Fibroblast of villous mesenchyme (primary cell): Measurements from ENCODE around the gene ADGRD1. TPM values are rescaled to one million over a fixed set of nuclear protein-coding genes. Genes with fewer than 3 reads are reported as not detected.

Source experiments
- DNase-seq: peaks from one replicate; pipeline ENCODE4 v3.0.0-alpha.2; 2010; ENCODE audit warnings: low read depth
- H3K4me3 ChIP-seq: 2 replicates; pipeline ENCODE4 v1.5.1; 2011; ENCODE audit warnings: low read depth, mild to moderate bottlenecking, low read length
- CTCF ChIP-seq: IDR thresholded peaks from 2 replicates; pipeline ENCODE4 v1.5.1; 2012; ENCODE audit warnings: low read depth, mild to moderate bottlenecking, low read length; ENCODE audit not compliant: insufficient read depth
- total RNA-seq: library from RNA; depleted of rRNA; stranded (reverse); fragments of >200 nt; gene quantifications from 2 replicates; pipeline ENCODE4 v1.2.3, GENCODE V29; 2012

ADGRD1 gene
- total RNA-seq, 1 donor = under 0.01 TPM

GRCh38 chr12:131105351-131105735 lies 151.6 kb downstream of the ADGRD1 start:
- no peak for DNase-seq
- no peak overlapping the region for H3K4me3 ChIP-seq
- TF ChIP-seq CTCF = no peak

- DNase-seq = no peak
- no peak for TF ChIP-seq CTCF
- H3K4me3 ChIP-seq = no peak overlapping the region
Measured at GRCh38 chr12:131105736-131106348, 152.1 kb downstream of the ADGRD1 start.

- DNase-seq = no peak
- TF ChIP-seq CTCF = no peak
- H3K4me3 ChIP-seq = no peak overlapping the region
Measured at GRCh38 chr12:131106349-131106941, 152.7 kb downstream of the ADGRD1 start.

- no peak overlapping the region for H3K4me3 ChIP-seq
- TF ChIP-seq CTCF = no peak
- no peak for DNase-seq
Measured at GRCh38 chr12:131108177-131108955, 154.7 kb downstream of the ADGRD1 start.

GRCh38 chr12:131111446-131111845 lies 157.7 kb downstream of the ADGRD1 start:
- H3K4me3 ChIP-seq = no peak overlapping the region
- TF ChIP-seq CTCF = no peak
- DNase-seq = no peak

- TF ChIP-seq CTCF = no peak
- H3K4me3 ChIP-seq = no peak overlapping the region
- no peak for DNase-seq
Measured at GRCh38 chr12:131112021-131112420, 158.3 kb downstream of the ADGRD1 start.
